K562 (cell line): ENCODE data around the gene SPAG16. TPM values are rescaled to one million over a fixed set of nuclear protein-coding genes. Genes with fewer than 3 reads are reported as not detected.
"Not testable (repeated sequence)": the region's sequence is repeated elsewhere in the genome, so short reads cannot be mapped to it uniquely, and the experiment has no call there.

Experiments
- ATAC-seq: fragments of 200-7000 bp; cut with Tn5 transposase; 3 replicates; pipeline ENCODE4 v1.9.1; 2020; ENCODE audit warnings: moderate library complexity
- BruUV-seq: library from RNA; stranded (reverse); fragments of 400-500 nt; replicated peaks from 2 replicates; lab custom pipeline; 2021; lab: Mats Ljungman, UMichigan
- CTCF ChIA-PET: fragments of 300-600 bp; formaldehyde crosslinking; extraction: SDS; loops from one replicate; lab custom pipeline; 2021; ENCODE audit warnings: low intra/inter-chr PET ratio; lab: Yijun Ruan, JAX
- POLR2A ChIA-PET: fragments of 300-600, 350-650 bp; sonication (Branson Sonifier 250); formaldehyde crosslinking; extraction: SDS; loops from one replicate; lab custom pipeline; 2021; ENCODE audit warnings: antibody characterized with exemption, inconsistent platforms; lab: Yijun Ruan, JAX
- DNase-seq, 4 experiments: peaks; one replicate each; pipeline versions ENCODE4 v3.0.0 to v3.0.0-alpha.2; 2011 to 2018; ENCODE audit warnings: low spot score in 3 of 4, mixed read lengths in 3 of 4; ENCODE audit errors: extremely low read depth in 1 of 4
- FAIRE-seq: peaks from 2 replicates; lab custom pipeline; 2011; peaks lifted over from hg19 to GRCh38; lab: Jason Lieb, UNC
- H2AFZ ChIP-seq: 2 replicates; pipeline ENCODE4 v1.6.0; 2011; ENCODE audit warnings: low read depth, low read length, control low read depth, inconsistent platforms
- H3K27ac ChIP-seq: fragments of 200-600 bp; 3 replicates; pipeline ENCODE4 v1.8.0; 2011; ENCODE audit warnings: low read depth, mild to moderate bottlenecking, control low read depth, inconsistent platforms, low read length, moderate library complexity, mixed read lengths; ENCODE audit errors: extremely low read depth
- H3K27me3 ChIP-seq, 2 experiments: fragments of 300-600 bp in 1 of 2; 2 replicates in 1 of 2; 3 replicates in 1 of 2; pipeline versions ENCODE4 v1.6.0 to v1.8.0; 2011; ENCODE audit warnings: inconsistent platforms in 2 of 2, low read length in 2 of 2, mild to moderate bottlenecking in 1 of 2, mixed read lengths in 1 of 2, moderate library complexity in 1 of 2; ENCODE audit not compliant: control insufficient read depth in 2 of 2, insufficient read depth in 2 of 2
- H3K36me3 ChIP-seq: fragments of 300-600 bp; 3 replicates; pipeline ENCODE4 v1.8.0; 2011; ENCODE audit warnings: mild to moderate bottlenecking, low read length, inconsistent platforms; ENCODE audit not compliant: control insufficient read depth, insufficient read depth
- H3K4me1 ChIP-seq, 2 experiments: fragments of 200-600 bp in 1 of 2; replicated peaks in 1 of 2; 2 replicates in 1 of 2; 3 replicates in 1 of 2; pipeline versions ENCODE4 v1.5.1 to v1.8.0; 2011; ENCODE audit warnings: inconsistent platforms in 2 of 2, low read length in 2 of 2, mild to moderate bottlenecking in 1 of 2, mixed read lengths in 1 of 2, moderate library complexity in 1 of 2; ENCODE audit not compliant: control insufficient read depth in 2 of 2, insufficient read depth in 2 of 2
- H3K4me2 ChIP-seq: 2 replicates; pipeline ENCODE4 v1.6.1; 2011; ENCODE audit warnings: low read length, control low read depth, inconsistent platforms, mixed read lengths; ENCODE audit not compliant: insufficient read depth
- H3K4me3 ChIP-seq: fragments of 200-600 bp; sonication (generic), shearing (Covaris generic); 2 replicates; pipeline ENCODE4 v1.5.1; 2016; ENCODE audit warnings: control low read depth, inconsistent platforms
- H3K79me2 ChIP-seq: fragments of 200-600 bp; 3 replicates; pipeline ENCODE4 v1.8.0; 2011; ENCODE audit warnings: low read length, inconsistent platforms; ENCODE audit not compliant: control insufficient read depth, insufficient read depth
- H3K9ac ChIP-seq, 2 experiments: 2 replicates each; pipeline versions ENCODE4 v1.6.0 to v1.6.1; 2011; ENCODE audit warnings: low read depth in 2 of 2, low read length in 2 of 2, control low read depth in 1 of 2, inconsistent platforms in 1 of 2, mild to moderate bottlenecking in 1 of 2, mixed read lengths in 1 of 2; ENCODE audit not compliant: insufficient read depth in 1 of 2
- H3K9me1 ChIP-seq: one replicate; pipeline ENCODE4 v1.6.0; 2011; ENCODE audit warnings: inconsistent platforms, mild to moderate bottlenecking, low read length, moderate library complexity; ENCODE audit not compliant: control insufficient read depth, insufficient read depth
- H3K9me3 ChIP-seq: replicated peaks from 2 replicates; pipeline ENCODE4 v1.5.1; 2011; ENCODE audit warnings: low read depth, low read length, inconsistent platforms; ENCODE audit not compliant: control insufficient read depth, insufficient read depth
- H4K20me1 ChIP-seq: replicated peaks from 2 replicates; pipeline ENCODE4 v1.6.1; 2011; ENCODE audit warnings: low read length, inconsistent platforms, mixed read lengths; ENCODE audit not compliant: control insufficient read depth, insufficient read depth
- CBX1 ChIP-seq: sonication (generic); IDR thresholded peaks from 2 replicates; pipeline ENCODE4 v1.6.1; 2016; ENCODE audit warnings: antibody characterized with exemption, low read depth, mild to moderate bottlenecking
- FOXK2 ChIP-seq, 2 experiments: fragments of 450-650 bp; IDR thresholded peaks in 1 of 2; conservative IDR thresholded peaks in 1 of 2; 2 replicates each; pipeline ENCODE4 v1.6.1; 2016; ENCODE audit warnings: low read depth in 2 of 2, mild to moderate bottlenecking in 1 of 2
- NCOR1 ChIP-seq: fragments of 450-650 bp; IDR thresholded peaks from 2 replicates; pipeline ENCODE4 v1.6.1; 2016; ENCODE audit warnings: mild to moderate bottlenecking, moderate library complexity
- SMARCB1 ChIP-seq: IDR thresholded peaks from 2 replicates; pipeline ENCODE4 v1.6.1; 2011; ENCODE audit warnings: improper control_type of control experiment, low read depth; ENCODE audit not compliant: insufficient read length
- ZNF707 ChIP-seq: fragments of 250-450 bp; sonication (Bioruptor Pico); conservative IDR thresholded peaks from 2 replicates; pipeline ENCODE4 v1.8.0; 2022; ENCODE audit warnings: inconsistent platforms, mild to moderate bottlenecking, moderate library complexity
- ZSCAN32 ChIP-seq: fragments of 450-650 bp; formaldehyde crosslinking; IDR thresholded peaks from 2 replicates; pipeline ENCODE4 v1.4.0; 2020; ENCODE audit warnings: mild to moderate bottlenecking, moderate library complexity
- WGBS: fragments of 100-300 bp; shearing (Covaris generic); methylation state at CpG from one replicate; pipeline ENCODE4 v1.1.6; 2016; ENCODE audit warnings: low coverage, mixed read lengths; ENCODE audit not compliant: insufficient coverage; ENCODE audit errors: missing lambda C conversion rate; 5-methylcytosine and 5-hydroxymethylcytosine counted together
- in situ Hi-C: fragments of 300-500 bp; cut with MboI; formaldehyde crosslinking; loops from 4 replicates; pipeline ENCODE4 v1.15.0; 2018; ENCODE audit warnings: inconsistent platforms, mixed read lengths
- intact Hi-C: fragments of 100-400 bp; cut with micrococcal nuclease; formaldehyde crosslinking; loops from 2 replicates; pipeline ENCODE4 v1.14.2; 2022
- polyA plus RNA-seq, 8 experiments: library from polyadenylated mRNA; depleted of rRNA in 4 of 8; stranded (reverse) in 5 of 8; unstranded in 3 of 8; fragments of >200 nt; fragmentation: Nextera tagmentation in 2 of 8; fragmentation: Illumina TruSeq in 1 of 8; extraction: Ambion mirVana in 2 of 8; extraction: Trizol in 1 of 8; gene quantifications; 2 replicates each; pipeline versions ENCODE4 v1.2.1 to v1.2.3, GENCODE V29; 2011 to 2014; ENCODE audit warnings: inconsistent platforms in 1 of 8, missing spikeins in 1 of 8
- total RNA-seq, 7 experiments: library from RNA; depleted of rRNA in 6 of 7; stranded (reverse); fragments of >200 nt in 6 of 7; fragmentation: Illumina TruSeq in 2 of 7; extraction: Trizol in 2 of 7; gene quantifications; 2 replicates each; pipeline versions ENCODE4 v1.2.1 to v1.2.3, GENCODE V29; 2011 to 2021; ENCODE audit warnings: low replicate concordance in 1 of 7
- TF ChIP-seq, protein P1 (sequence below): fragments of 200-400 bp; formaldehyde crosslinking; IDR thresholded peaks from 2 replicates; pipeline ENCODE4 v1.6.1; 2017; ENCODE audit warnings: mild to moderate bottlenecking, low read depth, low read length, moderate library complexity
- TF ChIP-seq, protein P2 (sequence below): fragments of 200-800 bp; sonication (Bioruptor generic); IDR thresholded peaks from 2 replicates; pipeline ENCODE4 v1.6.1; 2016; ENCODE audit warnings: missing genetic modification characterization, missing compliant biosample characterization

Gene SPAG16
- total and polyA plus RNA-seq, 9 of the 15 experiments (the other 6 are each of a cell fraction or from before 2014, with no cell fraction given), result 0.98 to 5.9 (median 3.5) TPM

DNA sequence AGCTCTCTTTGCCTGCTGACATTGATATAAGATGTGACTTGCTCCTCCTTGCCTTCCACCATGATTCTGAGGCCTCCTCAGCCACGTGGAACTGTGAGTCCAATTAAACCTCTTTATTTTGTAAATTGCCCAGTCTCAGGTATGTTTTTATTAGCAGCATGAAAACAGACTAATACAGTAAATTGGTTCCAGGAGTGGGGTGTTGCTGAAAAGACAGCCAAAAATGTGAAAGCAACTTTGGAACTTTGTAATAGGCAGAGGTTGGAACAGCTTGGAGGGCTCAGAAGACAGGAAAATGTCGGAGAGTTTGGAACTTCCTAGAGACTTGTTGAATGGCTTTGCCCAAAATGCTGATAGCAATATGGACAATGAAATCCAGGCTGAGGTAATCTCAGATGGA, 7.1 kb upstream of the SPAG16 start:
- 0% methylated on average over 2 of the region's 2 CpGs for WGBS
- POLR2A ChIA-PET, result not testable (repeated sequence)

DNA sequence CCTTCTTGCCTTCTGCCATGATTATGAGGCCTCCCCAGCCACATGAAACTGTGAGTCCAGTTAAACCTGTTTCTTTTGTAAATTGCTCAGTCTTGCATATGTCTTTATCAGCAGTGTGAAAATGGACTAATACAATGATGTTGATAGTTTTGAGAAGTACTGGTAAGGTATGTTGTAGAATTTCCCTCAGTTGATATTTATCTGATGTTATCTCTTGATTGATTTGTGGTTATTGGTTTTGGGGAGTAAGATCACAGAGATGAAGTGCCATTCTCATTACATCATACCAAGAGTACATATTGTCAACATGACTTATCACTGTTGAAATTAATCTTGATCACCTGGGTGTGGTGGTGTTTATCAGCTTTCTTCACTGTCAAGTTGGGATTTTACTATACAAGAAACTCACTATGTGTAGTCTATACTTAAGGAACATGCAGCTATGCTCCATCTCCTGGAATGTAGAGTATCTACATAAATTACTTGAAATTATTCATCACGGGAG, 5.1 kb upstream of the SPAG16 start:
- WGBS, result 0% methylated on average over 1 of the region's 1 CpG
- DNase-seq, result no peak
- Histone ChIP-seq H2AFZ (no peak overlapping the region), H3K9me1 (no peaks in the 10 kb centered on the region), H3K36me3 (no peaks in the 10 kb centered on the region), H3K9me3 (no peaks in the 10 kb centered on the region), H3K4me3 (no peak overlapping the region), H3K4me1 (no peaks in the 10 kb centered on the region; a peak in 1 of 5 replicates), H3K4me2 (no peak overlapping the region), H3K79me2 (no peaks in the 10 kb centered on the region), H3K9ac (no peak overlapping the region), H4K20me1 (no peaks in the 10 kb centered on the region), H3K27me3 (no peaks in the 10 kb centered on the region), H3K27ac (no peak overlapping the region)
- CTCF ChIA-PET, result no interaction called here
- no peak for ATAC-seq
- no peak for FAIRE-seq
- POLR2A ChIA-PET, result no interaction called here
- intact Hi-C loops, result no loop called here
- in situ Hi-C loops, result no loop called here
- no TSS peak for BruUV-seq
- TF ChIP-seq NCOR1 (no peak), ZSCAN32 (CRISPR knock-in tag) (no peak), SMARCB1 (no peak), FOXK2 (conservative IDR thresholded peaks at IDR 0.05 in 1 of 2, IDR thresholded peaks at IDR 0.05 in 1 of 2; ENCODE audit: low read depth in 2 of 2) (no peak), CBX1 (no peak)
- TF ChIP-seq, protein P1, sequence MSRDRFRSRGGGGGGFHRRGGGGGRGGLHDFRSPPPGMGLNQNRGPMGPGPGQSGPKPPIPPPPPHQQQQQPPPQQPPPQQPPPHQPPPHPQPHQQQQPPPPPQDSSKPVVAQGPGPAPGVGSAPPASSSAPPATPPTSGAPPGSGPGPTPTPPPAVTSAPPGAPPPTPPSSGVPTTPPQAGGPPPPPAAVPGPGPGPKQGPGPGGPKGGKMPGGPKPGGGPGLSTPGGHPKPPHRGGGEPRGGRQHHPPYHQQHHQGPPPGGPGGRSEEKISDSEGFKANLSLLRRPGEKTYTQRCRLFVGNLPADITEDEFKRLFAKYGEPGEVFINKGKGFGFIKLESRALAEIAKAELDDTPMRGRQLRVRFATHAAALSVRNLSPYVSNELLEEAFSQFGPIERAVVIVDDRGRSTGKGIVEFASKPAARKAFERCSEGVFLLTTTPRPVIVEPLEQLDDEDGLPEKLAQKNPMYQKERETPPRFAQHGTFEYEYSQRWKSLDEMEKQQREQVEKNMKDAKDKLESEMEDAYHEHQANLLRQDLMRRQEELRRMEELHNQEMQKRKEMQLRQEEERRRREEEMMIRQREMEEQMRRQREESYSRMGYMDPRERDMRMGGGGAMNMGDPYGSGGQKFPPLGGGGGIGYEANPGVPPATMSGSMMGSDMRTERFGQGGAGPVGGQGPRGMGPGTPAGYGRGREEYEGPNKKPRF, result no peak
- TF ChIP-seq, protein P2, sequence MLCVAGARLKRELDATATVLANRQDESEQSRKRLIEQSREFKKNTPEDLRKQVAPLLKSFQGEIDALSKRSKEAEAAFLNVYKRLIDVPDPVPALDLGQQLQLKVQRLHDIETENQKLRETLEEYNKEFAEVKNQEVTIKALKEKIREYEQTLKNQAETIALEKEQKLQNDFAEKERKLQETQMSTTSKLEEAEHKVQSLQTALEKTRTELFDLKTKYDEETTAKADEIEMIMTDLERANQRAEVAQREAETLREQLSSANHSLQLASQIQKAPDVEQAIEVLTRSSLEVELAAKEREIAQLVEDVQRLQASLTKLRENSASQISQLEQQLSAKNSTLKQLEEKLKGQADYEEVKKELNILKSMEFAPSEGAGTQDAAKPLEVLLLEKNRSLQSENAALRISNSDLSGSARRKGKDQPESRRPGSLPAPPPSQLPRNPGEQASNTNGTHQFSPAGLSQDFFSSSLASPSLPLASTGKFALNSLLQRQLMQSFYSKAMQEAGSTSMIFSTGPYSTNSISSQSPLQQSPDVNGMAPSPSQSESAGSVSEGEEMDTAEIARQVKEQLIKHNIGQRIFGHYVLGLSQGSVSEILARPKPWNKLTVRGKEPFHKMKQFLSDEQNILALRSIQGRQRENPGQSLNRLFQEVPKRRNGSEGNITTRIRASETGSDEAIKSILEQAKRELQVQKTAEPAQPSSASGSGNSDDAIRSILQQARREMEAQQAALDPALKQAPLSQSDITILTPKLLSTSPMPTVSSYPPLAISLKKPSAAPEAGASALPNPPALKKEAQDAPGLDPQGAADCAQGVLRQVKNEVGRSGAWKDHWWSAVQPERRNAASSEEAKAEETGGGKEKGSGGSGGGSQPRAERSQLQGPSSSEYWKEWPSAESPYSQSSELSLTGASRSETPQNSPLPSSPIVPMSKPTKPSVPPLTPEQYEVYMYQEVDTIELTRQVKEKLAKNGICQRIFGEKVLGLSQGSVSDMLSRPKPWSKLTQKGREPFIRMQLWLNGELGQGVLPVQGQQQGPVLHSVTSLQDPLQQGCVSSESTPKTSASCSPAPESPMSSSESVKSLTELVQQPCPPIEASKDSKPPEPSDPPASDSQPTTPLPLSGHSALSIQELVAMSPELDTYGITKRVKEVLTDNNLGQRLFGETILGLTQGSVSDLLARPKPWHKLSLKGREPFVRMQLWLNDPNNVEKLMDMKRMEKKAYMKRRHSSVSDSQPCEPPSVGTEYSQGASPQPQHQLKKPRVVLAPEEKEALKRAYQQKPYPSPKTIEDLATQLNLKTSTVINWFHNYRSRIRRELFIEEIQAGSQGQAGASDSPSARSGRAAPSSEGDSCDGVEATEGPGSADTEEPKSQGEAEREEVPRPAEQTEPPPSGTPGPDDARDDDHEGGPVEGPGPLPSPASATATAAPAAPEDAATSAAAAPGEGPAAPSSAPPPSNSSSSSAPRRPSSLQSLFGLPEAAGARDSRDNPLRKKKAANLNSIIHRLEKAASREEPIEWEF (CRISPR knock-in tag), result no peak

More for the DNA sequence above, 7.1 kb upstream of the SPAG16 start:
- H4K20me1 ChIP-seq, intact Hi-C loops, H3K9me3 ChIP-seq, DNase-seq, H3K79me2 ChIP-seq, BruUV-seq, H3K4me2 ChIP-seq, H2AFZ ChIP-seq, H3K27ac ChIP-seq, H3K27me3 ChIP-seq, H3K4me3 ChIP-seq, H3K9ac ChIP-seq, in situ Hi-C loops, ATAC-seq, H3K9me1 ChIP-seq, FAIRE-seq, H3K36me3 ChIP-seq, CTCF ChIA-PET, H3K4me1 ChIP-seq: not testable (repeated sequence)
- TF ChIP-seq ZNF707 (CRISPR knock-in tag), result peak; percentile 86
